Neural progenitor cell (in vitro differentiated cells): ENCODE measurements around the gene KPNA1. TPM values are rescaled to one million over a fixed set of nuclear protein-coding genes. Genes with fewer than 3 reads are reported as not detected.

ENCODE experiments used
- DNase-seq: peaks from one replicate; pipeline ENCODE4 v3.0.0-alpha.2; 2016; ENCODE audit warnings: low spot score
- H2AFZ ChIP-seq: fragments of 200-600 bp; sonication (generic); replicated peaks from 2 replicates; pipeline ENCODE4 v1.6.1; 2016; ENCODE audit warnings: antibody characterized with exemption
- H3F3A ChIP-seq: fragments of 200-600 bp; sonication (generic); 2 replicates; pipeline ENCODE4 v1.6.1; 2016; ENCODE audit warnings: antibody characterized with exemption, low read depth
- H3K27ac ChIP-seq: fragments of 200-600 bp; sonication (generic); 2 replicates; pipeline ENCODE4 v1.5.1; 2016; ENCODE audit warnings: mild to moderate bottlenecking
- H3K27me3 ChIP-seq: fragments of 200-600 bp; sonication (generic); 2 replicates; pipeline ENCODE4 v1.6.1; 2016; ENCODE audit warnings: mild to moderate bottlenecking, moderate library complexity
- H3K36me3 ChIP-seq: fragments of 200-600 bp; sonication (generic); 2 replicates; pipeline ENCODE4 v1.5.1; 2016
- H3K4me1 ChIP-seq: fragments of 200-600 bp; sonication (generic); 2 replicates; pipeline ENCODE4 v1.6.1; 2016; ENCODE audit warnings: mixed run types
- H3K4me2 ChIP-seq: fragments of 200-600 bp; sonication (generic); 2 replicates; pipeline ENCODE4 v1.6.1; 2016
- H3K4me3 ChIP-seq: fragments of 200-600 bp; sonication (generic); 2 replicates; pipeline ENCODE4 v1.5.1; 2016
- H3K79me2 ChIP-seq: fragments of 200-600 bp; sonication (generic); 2 replicates; pipeline ENCODE4 v1.6.1; 2016; ENCODE audit warnings: low read depth
- H3K9ac ChIP-seq: fragments of 200-600 bp; sonication (generic); 2 replicates; pipeline ENCODE4 v1.6.1; 2016
- H3K9me3 ChIP-seq: fragments of 200-600 bp; sonication (generic); 2 replicates; pipeline ENCODE4 v1.5.1; 2016; ENCODE audit warnings: low read depth
- H4K20me1 ChIP-seq: fragments of 200-600 bp; sonication (generic); 2 replicates; pipeline ENCODE4 v1.6.1; 2016; ENCODE audit warnings: low read depth
- H3K27ac Mint-ChIP-seq: 3 replicates; pipeline ENCODE4 v1.8.0; 2021; ENCODE audit warnings: mixed read lengths
- H3K27me3 Mint-ChIP-seq: 2 replicates; pipeline ENCODE4 v1.8.0; 2022; ENCODE audit warnings: low read depth, mild to moderate bottlenecking, inconsistent platforms, moderate library complexity, mixed read lengths; ENCODE audit not compliant: insufficient read depth
- H3K36me3 Mint-ChIP-seq: 3 replicates; pipeline ENCODE4 v1.8.0; 2021; ENCODE audit warnings: mixed read lengths
- H3K4me1 Mint-ChIP-seq: 3 replicates; pipeline ENCODE4 v1.8.0; 2021; ENCODE audit warnings: mixed read lengths
- H3K4me3 Mint-ChIP-seq: 3 replicates; pipeline ENCODE4 v1.8.0; 2021; ENCODE audit warnings: mild to moderate bottlenecking, moderate library complexity, mixed read lengths
- H3K9me3 Mint-ChIP-seq: 3 replicates; pipeline ENCODE4 v1.8.0; 2020; ENCODE audit warnings: mixed read lengths
- EZH2 ChIP-seq: fragments of 200-600 bp; sonication (generic); IDR thresholded peaks from 2 replicates; pipeline ENCODE4 v1.6.1; 2017; ENCODE audit warnings: antibody characterized with exemption, mild to moderate bottlenecking, moderate library complexity
- EZH2phosphoT487 ChIP-seq: fragments of 200-600 bp; sonication (generic); IDR thresholded peaks from 2 replicates; pipeline ENCODE4 v1.6.1; 2017; ENCODE audit warnings: antibody characterized with exemption
- total RNA-seq: library from RNA; depleted of rRNA; stranded (reverse); fragments of >200 nt; gene quantifications from 2 replicates; pipeline ENCODE4 v1.2.3, GENCODE V29; 2015; ENCODE audit warnings: low replicate concordance
- TF ChIP-seq, protein P1 (sequence below): fragments of 200-600 bp; sonication (generic); IDR thresholded peaks from 2 replicates; pipeline ENCODE4 v1.5.1; 2017; ENCODE audit warnings: antibody characterized with exemption, mild to moderate bottlenecking

Gene KPNA1
- total RNA-seq, 1 donor from 2014 or later: 37.1 TPM

DNA sequence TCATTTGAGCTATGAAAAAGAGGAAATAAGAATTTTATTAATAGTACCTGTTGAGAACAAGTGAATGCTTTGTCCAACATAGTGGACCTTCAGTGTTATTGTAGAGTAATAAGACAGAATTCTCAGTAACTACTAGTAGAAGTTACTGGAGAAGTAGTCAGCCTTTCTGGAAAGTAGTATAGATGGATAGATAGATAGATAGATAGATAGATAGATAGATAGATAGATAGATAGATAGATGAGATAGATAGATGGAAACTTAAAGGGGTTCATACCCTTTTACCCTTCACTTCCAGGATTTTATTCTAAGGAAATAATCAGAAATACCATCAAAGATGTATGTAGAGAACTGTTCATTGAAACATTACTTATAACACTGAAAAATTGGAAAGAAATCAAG is 125.5 kb downstream of the KPNA1 start:
- H3K27ac Mint-ChIP-seq: no peak overlapping the region

DNA sequence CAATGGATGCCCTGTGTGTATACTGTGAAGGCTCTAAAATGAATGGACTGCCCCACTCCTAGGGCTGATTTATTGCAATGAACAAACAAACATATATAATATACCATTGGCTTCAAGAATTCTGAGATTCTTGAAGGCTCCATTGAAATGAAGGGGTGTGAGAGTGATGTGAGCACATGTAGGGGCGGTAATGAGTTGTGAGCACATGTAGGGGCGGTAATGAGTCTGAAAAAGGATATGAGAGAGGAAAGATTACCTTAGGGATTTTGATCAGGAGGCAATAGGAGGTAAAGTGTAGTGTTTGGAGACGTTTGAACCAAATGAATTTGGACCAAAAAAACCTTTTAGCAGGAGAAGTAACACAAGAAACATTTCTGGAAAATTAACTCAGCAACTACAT is 127.0 kb downstream of the KPNA1 start:
- Histone ChIP-seq H3K4me1 (peaks cover 12% of the 10 kb centered on the region), H3K9ac (no peak overlapping the region), H3K79me2 (peaks cover 12% of the 10 kb centered on the region), H3K9me3 (no peaks in the 10 kb centered on the region), H3F3A (peaks cover 7% of the 10 kb centered on the region), H3K4me2 (no peak overlapping the region), H2AFZ (no peak overlapping the region), H4K20me1 (peaks cover 17% of the 10 kb centered on the region), H3K4me3 (no peak overlapping the region), H3K36me3 (no peaks in the 10 kb centered on the region), H3K27me3 (no peaks in the 10 kb centered on the region), H3K27ac (no peak overlapping the region)
- TF ChIP-seq, protein P1, sequence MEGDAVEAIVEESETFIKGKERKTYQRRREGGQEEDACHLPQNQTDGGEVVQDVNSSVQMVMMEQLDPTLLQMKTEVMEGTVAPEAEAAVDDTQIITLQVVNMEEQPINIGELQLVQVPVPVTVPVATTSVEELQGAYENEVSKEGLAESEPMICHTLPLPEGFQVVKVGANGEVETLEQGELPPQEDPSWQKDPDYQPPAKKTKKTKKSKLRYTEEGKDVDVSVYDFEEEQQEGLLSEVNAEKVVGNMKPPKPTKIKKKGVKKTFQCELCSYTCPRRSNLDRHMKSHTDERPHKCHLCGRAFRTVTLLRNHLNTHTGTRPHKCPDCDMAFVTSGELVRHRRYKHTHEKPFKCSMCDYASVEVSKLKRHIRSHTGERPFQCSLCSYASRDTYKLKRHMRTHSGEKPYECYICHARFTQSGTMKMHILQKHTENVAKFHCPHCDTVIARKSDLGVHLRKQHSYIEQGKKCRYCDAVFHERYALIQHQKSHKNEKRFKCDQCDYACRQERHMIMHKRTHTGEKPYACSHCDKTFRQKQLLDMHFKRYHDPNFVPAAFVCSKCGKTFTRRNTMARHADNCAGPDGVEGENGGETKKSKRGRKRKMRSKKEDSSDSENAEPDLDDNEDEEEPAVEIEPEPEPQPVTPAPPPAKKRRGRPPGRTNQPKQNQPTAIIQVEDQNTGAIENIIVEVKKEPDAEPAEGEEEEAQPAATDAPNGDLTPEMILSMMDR: no peak
- TF ChIP-seq EZH2: no peak
- no peak for TF ChIP-seq EZH2phosphoT487
- Mint-ChIP-seq H3K27ac (no peak overlapping the region), H3K36me3 (peaks cover 2% of the 10 kb centered on the region), H3K4me1 (peaks cover 20% of the 10 kb centered on the region), H3K27me3 (peaks cover 3% of the 10 kb centered on the region), H3K9me3 (no peaks in the 10 kb centered on the region), H3K4me3 (no peak overlapping the region)
- no peak for DNase-seq

More for the DNA sequence above, 125.5 kb downstream of the KPNA1 start:
- Mint-ChIP-seq H3K9me3 (no peaks in the 10 kb centered on the region), H3K4me3 (no peak overlapping the region), H3K4me1 (peaks cover 12% of the 10 kb centered on the region), H3K27me3 (peaks cover 3% of the 10 kb centered on the region), H3K36me3 (peaks cover 2% of the 10 kb centered on the region)
- no peak overlapping the region for H3K4me3 ChIP-seq
- no peaks in the 10 kb centered on the region for H3K36me3 ChIP-seq
- no peaks in the 10 kb centered on the region for H3F3A ChIP-seq
- no peak for TF ChIP-seq EZH2
- TF ChIP-seq, protein P1: no peak
- no peak for TF ChIP-seq EZH2phosphoT487
- H3K9ac ChIP-seq: no peak overlapping the region
- H3K27me3 ChIP-seq: no peaks in the 10 kb centered on the region
- no peak for DNase-seq
- no peak overlapping the region for H3K4me2 ChIP-seq
- no peak overlapping the region for H2AFZ ChIP-seq
- H4K20me1 ChIP-seq: peaks cover 17% of the 10 kb centered on the region
- H3K9me3 ChIP-seq: no peaks in the 10 kb centered on the region
- peaks cover 7% of the 10 kb centered on the region for H3K4me1 ChIP-seq
- H3K27ac ChIP-seq: no peak overlapping the region
- H3K79me2 ChIP-seq: peaks cover 9% of the 10 kb centered on the region

DNA sequence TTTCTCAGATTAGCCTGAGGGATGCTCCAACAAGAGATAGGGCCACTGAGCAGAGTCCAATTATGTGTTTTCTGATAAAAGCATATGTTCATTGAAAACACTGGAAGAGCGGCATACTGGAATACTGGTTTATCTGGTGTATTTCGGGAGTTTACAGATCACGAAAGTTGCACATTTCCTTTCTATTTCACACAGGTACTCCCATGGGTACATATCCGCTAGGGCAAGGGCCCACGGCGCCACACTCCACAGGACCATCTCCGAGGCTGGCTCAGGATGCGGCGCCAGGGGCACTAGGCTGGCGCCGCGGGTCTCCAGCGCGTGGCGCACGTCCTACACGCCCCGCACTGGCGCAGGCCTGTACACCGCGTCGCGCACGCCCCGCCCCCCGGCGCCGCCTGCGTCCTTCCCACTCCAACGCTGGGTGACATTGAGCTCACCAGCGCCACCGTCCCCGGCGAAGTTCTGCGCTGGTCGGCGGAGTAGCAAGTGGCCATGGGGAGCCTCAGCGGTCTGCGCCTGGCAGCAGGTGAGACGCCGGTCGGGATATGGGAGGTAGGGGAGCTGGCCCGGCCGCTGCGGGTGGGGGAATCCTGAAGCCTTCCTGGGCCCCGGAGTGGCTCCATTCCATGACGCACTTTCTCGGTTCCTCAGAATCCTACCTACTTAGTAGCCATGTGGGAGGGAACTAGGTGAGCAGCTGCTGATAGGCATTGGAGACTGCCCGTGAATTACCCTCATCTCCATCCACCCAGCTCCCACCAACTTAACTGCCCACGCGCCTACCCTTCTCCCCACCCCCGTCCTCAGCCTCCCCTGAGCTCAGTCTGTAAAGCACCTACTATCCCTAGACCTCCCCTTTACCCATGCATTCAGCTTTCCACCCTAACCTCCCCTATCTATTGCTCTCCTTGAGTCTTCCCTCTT is 130.7 kb downstream of the KPNA1 start, which contains the start of gene FAM162A:
TSS of gene FAM162A (plus strand) at position 412 of the 927 bp plus-strand sequence. CDS start at position 496, 84 bp downstream.
- Histone ChIP-seq H3F3A (peaks cover 7% of the 10 kb centered on the region), H4K20me1 (no peaks in the 10 kb centered on the region), H3K4me3 (peak within 1 kb of the TSS; percentile 68), H2AFZ (peak within 1 kb of the TSS; percentile 86), H3K27me3 (no peaks in the 10 kb centered on the region), H3K79me2 (peaks cover 46% of the 10 kb centered on the region), H3K4me1 (peaks cover 19% of the 10 kb centered on the region), H3K9me3 (no peaks in the 10 kb centered on the region), H3K9ac (peak within 1 kb of the TSS; percentile 54), H3K4me2 (peak within 1 kb of the TSS; percentile 81), H3K36me3 (no peaks in the 10 kb centered on the region), H3K27ac (peak within 1 kb of the TSS; percentile 23)
- H3K4me3 Mint-ChIP-seq: peak within 1 kb of the TSS; percentile 95
- peaks cover 30% of the 10 kb centered on the region for H3K4me1 Mint-ChIP-seq
- peaks cover 3% of the 10 kb centered on the region for H3K27me3 Mint-ChIP-seq
- peaks cover 2% of the 10 kb centered on the region for H3K36me3 Mint-ChIP-seq
- peak; percentile 96 for DNase-seq
- H3K27ac Mint-ChIP-seq: peak within 1 kb of the TSS; percentile 59
- no peak for TF ChIP-seq EZH2phosphoT487
- TF ChIP-seq EZH2: peak; percentile 55
- TF ChIP-seq, protein P1: peak; percentile 63
- no peaks in the 10 kb centered on the region for H3K9me3 Mint-ChIP-seq
